GM21515 (cell line): ENCODE data around the gene CREB5.

Experiments used
- ATAC-seq: cut with Tn5 transposase; IDR thresholded peaks from one replicate; pipeline ENCODE4 v1.9.1; 2021; ENCODE audit not compliant: unreplicated experiment

CREB5 gene

GRCh38 chr7:28701731-28702130 lies 289.4 kb downstream of the CREB5 start:
- ATAC-seq, result no peak

- ATAC-seq, result no peak
These were observed 289.9 kb downstream of the CREB5 start for GRCh38 chr7:28702171-28702570.

- no peak for ATAC-seq
These were observed 290.9 kb downstream of the CREB5 start for GRCh38 chr7:28703037-28703765.

- ATAC-seq, result no peak
These were observed 292.4 kb downstream of the CREB5 start for GRCh38 chr7:28704706-28705105.

- peak; percentile 91 for ATAC-seq
These were observed 293.0 kb downstream of the CREB5 start for GRCh38 chr7:28705350-28705749.

- no peak for ATAC-seq
These were observed 294.3 kb downstream of the CREB5 start for GRCh38 chr7:28706584-28706983.

- no peak for ATAC-seq
These were observed 295.0 kb downstream of the CREB5 start for GRCh38 chr7:28707291-28707690.

GRCh38 chr7:28708033-28708951 lies 296.0 kb downstream of the CREB5 start:
- ATAC-seq, result no peak

GRCh38 chr7:28709748-28710147 lies 297.4 kb downstream of the CREB5 start:
- no peak for ATAC-seq

GRCh38 chr7:28711114-28711513 lies 298.8 kb downstream of the CREB5 start:
- ATAC-seq, result no peak

GRCh38 chr7:28714459-28715120 lies 302.3 kb downstream of the CREB5 start:
- no peak for ATAC-seq

GRCh38 chr7:28717445-28718054 lies 305.2 kb downstream of the CREB5 start:
- ATAC-seq, result no peak

- no peak for ATAC-seq
These were observed 305.8 kb downstream of the CREB5 start for GRCh38 chr7:28718055-28718481.

- ATAC-seq, result no peak
These were observed 306.2 kb downstream of the CREB5 start for GRCh38 chr7:28718545-28718944.

GRCh38 chr7:28722684-28723083 lies 310.4 kb downstream of the CREB5 start:
- ATAC-seq, result no peak

- ATAC-seq, result no peak
These were observed 311.0 kb downstream of the CREB5 start for GRCh38 chr7:28723336-28723735.

- no peak for ATAC-seq
These were observed 312.2 kb downstream of the CREB5 start for GRCh38 chr7:28724563-28724962.

- ATAC-seq, result no peak
These were observed 312.8 kb downstream of the CREB5 start for GRCh38 chr7:28725045-28725642.

GRCh38 chr7:28725911-28726310 lies 313.6 kb downstream of the CREB5 start:
- ATAC-seq, result no peak

GRCh38 chr7:28726555-28726954 lies 314.2 kb downstream of the CREB5 start:
- no peak for ATAC-seq

- ATAC-seq, result no peak
These were observed 317.0 kb downstream of the CREB5 start for GRCh38 chr7:28729281-28729680.
